Fibroblast of mammary gland (primary cell): Measurements from ENCODE around the gene FREM3.

Experiments
- DNase-seq: peaks from one replicate; pipeline ENCODE4 v3.0.0-alpha.2; 2010; ENCODE audit warnings: low read depth
- H3K4me3 ChIP-seq: 2 replicates; pipeline ENCODE4 v1.5.1; 2011; ENCODE audit warnings: low read depth, mild to moderate bottlenecking, low read length, moderate library complexity; ENCODE audit not compliant: control insufficient read depth
- TF ChIP-seq, protein P1 (sequence below): conservative IDR thresholded peaks from 2 replicates; pipeline ENCODE4 v1.5.1; 2011; ENCODE audit warnings: low read depth, low read length, inconsistent platforms; ENCODE audit not compliant: control insufficient read depth, insufficient read depth

Gene FREM3

DNA sequence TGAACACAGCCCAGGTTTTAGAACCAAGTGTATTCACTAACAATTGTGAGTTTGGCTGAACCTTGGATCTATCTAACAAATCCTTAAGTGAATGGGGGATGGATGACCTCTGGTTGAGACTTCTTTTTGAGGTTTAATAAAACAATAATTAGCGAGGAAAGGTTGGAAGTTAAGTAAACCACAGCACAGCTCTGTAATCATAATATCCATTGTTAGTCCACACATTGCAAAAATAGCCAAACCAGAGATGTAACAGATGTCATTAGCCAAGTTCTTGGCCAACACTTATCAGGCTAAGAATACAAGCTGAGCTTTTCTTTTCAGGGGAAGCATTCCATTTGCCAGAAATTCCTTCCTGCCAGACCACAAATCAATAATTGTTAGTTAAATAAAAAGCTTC is 59.1 kb downstream of the FREM3 start:
- DNase-seq = no peak
- no peak overlapping the region for H3K4me3 ChIP-seq
- TF ChIP-seq, protein P1, sequence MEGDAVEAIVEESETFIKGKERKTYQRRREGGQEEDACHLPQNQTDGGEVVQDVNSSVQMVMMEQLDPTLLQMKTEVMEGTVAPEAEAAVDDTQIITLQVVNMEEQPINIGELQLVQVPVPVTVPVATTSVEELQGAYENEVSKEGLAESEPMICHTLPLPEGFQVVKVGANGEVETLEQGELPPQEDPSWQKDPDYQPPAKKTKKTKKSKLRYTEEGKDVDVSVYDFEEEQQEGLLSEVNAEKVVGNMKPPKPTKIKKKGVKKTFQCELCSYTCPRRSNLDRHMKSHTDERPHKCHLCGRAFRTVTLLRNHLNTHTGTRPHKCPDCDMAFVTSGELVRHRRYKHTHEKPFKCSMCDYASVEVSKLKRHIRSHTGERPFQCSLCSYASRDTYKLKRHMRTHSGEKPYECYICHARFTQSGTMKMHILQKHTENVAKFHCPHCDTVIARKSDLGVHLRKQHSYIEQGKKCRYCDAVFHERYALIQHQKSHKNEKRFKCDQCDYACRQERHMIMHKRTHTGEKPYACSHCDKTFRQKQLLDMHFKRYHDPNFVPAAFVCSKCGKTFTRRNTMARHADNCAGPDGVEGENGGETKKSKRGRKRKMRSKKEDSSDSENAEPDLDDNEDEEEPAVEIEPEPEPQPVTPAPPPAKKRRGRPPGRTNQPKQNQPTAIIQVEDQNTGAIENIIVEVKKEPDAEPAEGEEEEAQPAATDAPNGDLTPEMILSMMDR = no peak

GRCh38 chr4:143634763-143635162 is 65.7 kb downstream of the FREM3 start:
- TF ChIP-seq, protein P1 = no peak
- H3K4me3 ChIP-seq = no peak overlapping the region
- no peak for DNase-seq

DNA sequence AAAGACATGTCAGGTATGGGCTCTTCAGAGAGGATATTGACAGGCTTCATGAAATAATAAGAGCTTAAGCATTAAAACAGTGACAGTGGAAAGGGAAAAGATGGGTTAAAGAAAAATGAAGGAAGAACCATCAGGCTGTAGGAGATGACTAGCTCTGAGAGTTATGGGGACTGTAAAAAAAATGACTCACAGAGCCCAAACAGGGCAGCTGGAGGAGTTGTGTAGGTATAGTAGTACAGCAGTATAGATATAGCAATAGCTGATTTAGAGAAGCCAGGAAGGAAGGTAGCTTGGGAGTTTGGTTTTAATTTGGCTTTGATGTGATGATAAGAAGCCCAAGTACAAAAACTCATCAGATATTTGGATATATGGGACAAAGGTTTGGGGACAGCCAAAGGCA is 66.6 kb downstream of the FREM3 start:
- TF ChIP-seq, protein P1 = no peak
- no peak overlapping the region for H3K4me3 ChIP-seq
- DNase-seq = no peak

DNA sequence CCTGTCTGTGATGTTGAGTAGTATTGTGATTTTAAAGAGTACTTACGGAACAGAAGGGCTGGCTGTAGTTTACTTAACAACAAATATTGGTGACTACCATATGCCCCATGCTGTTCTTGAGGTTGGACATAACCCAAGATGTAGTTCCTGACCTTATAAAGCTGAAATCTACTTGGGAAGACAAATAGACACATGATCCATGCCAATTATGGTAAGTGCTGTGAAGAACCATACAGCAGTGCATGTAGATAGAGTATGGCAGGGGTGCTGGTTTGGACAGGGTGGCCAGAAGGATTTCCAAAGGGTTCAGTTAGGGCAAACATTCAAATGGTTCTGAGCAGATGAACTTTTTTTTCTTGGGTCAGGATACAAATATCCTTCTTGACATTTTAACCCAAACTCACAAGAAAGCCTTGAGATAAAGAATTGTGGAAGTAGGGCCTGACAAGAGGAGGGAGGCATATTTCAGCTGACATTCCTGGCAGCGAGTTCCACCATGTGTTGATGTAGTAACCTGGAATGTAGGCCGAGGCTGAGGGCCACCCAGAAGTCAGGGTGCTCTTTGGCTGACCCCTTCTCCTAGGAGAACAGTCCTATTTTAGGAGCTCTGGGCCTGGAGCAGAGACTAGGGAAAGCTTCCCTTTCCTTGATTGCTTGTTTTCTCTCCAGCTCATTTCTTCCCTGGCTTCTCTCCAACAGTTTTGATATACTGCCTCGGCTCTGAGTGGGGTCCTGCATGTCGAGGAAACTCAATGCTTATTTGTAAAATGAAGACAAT is 74.2 kb downstream of the FREM3 start:
- TF ChIP-seq, protein P1 = no peak
- H3K4me3 ChIP-seq = no peak overlapping the region
- DNase-seq = peak; percentile 55

DNA sequence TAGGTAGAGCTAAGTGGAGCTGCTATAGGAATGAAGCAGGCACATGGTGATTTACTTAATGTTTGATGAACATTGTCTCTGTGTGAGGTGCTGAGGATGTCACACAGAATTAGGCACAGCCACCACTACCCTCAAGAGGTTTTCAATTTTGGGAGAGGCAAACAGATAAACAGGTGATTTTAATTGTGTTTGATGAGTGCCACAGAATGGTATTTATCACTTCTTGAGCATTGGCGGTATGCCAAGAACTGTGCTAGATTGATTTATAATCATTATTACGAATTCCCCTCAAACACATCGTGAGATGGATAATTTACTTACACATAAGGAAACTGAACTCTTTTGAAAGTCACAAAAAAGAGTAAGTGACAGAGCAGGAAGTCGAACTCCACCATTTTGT is 74.8 kb downstream of the FREM3 start:
- H3K4me3 ChIP-seq = no peak overlapping the region
- TF ChIP-seq, protein P1 = no peak
- DNase-seq = no peak

GRCh38 chr4:143623896-143624295 is 76.6 kb downstream of the FREM3 start:
- no peak for DNase-seq
- no peak overlapping the region for H3K4me3 ChIP-seq
- TF ChIP-seq, protein P1 = no peak
